Fibroblast of the aortic adventitia (primary cell): ENCODE measurements around the gene CNTN5. TPM values are rescaled to one million over a fixed set of nuclear protein-coding genes. Genes with fewer than 3 reads are reported as not detected.

Source experiments
- DNase-seq: peaks from one replicate; pipeline ENCODE4 v3.0.0-alpha.2; 2010; ENCODE audit warnings: low read depth
- H3K4me3 ChIP-seq: 2 replicates; pipeline ENCODE4 v1.5.1; 2011; ENCODE audit warnings: low read depth, mild to moderate bottlenecking, control low read depth, low read length, moderate library complexity
- total RNA-seq: library from RNA; depleted of rRNA; stranded (reverse); fragments of >200 nt; gene quantifications from 2 replicates; pipeline ENCODE4 v1.2.3, GENCODE V29; 2012; ENCODE audit warnings: low replicate concordance
- TF ChIP-seq, protein P1 (sequence below): IDR thresholded peaks from 2 replicates; pipeline ENCODE4 v1.5.1; 2011; ENCODE audit warnings: mild to moderate bottlenecking, low read length, control low read depth, inconsistent platforms; ENCODE audit not compliant: insufficient read depth

CNTN5 gene
- total RNA-seq, 1 donor, result 0.90 TPM

DNA sequence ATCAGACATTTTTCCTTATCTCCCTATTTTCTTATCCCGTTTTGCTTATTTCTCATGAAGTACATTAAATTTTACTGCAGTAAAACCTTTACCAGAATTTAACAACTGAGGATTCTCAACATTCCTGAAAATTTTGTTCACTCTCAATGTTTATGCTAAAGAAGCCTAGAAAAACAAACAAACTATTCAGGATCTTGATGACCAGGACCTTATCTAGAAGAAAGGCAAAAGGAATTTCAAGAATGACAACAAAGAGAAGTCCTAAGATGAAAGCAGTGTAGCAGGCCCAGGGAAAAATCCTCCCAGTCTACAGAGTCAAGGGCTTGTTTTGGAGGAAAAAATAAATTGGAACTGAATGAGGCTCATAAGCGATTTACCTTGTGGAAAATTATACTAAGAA, 1383.1 kb downstream of the CNTN5 start:
- no peak overlapping the region for H3K4me3 ChIP-seq
- TF ChIP-seq, protein P1, sequence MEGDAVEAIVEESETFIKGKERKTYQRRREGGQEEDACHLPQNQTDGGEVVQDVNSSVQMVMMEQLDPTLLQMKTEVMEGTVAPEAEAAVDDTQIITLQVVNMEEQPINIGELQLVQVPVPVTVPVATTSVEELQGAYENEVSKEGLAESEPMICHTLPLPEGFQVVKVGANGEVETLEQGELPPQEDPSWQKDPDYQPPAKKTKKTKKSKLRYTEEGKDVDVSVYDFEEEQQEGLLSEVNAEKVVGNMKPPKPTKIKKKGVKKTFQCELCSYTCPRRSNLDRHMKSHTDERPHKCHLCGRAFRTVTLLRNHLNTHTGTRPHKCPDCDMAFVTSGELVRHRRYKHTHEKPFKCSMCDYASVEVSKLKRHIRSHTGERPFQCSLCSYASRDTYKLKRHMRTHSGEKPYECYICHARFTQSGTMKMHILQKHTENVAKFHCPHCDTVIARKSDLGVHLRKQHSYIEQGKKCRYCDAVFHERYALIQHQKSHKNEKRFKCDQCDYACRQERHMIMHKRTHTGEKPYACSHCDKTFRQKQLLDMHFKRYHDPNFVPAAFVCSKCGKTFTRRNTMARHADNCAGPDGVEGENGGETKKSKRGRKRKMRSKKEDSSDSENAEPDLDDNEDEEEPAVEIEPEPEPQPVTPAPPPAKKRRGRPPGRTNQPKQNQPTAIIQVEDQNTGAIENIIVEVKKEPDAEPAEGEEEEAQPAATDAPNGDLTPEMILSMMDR, result no peak
- DNase-seq, result peak; percentile 28

DNA sequence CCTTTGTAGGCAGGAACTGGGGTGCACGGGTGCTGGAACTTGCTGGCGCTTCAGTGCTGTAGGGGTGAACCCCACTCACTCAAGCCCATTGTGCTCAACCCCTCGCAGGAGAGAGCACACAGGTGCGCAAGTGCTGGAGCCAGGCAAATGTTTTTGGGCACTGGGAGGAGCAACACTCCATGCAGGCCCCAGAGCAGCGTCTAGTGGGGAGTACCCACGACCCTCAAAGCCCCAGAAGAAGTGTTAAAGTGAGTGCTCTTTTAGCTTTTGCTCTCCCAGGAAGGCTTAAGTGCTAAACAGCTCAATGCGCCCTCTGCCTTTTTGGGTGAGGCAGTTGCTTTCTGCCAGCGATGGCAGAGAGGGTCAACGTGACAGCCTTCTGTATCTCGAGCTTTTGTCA, 1384.2 kb downstream of the CNTN5 start:
- TF ChIP-seq, protein P1, result no peak
- H3K4me3 ChIP-seq, result no peak overlapping the region
- no peak for DNase-seq
